Measurements from ENCODE around the gene IL6ST.

Gene IL6ST

GRCh38 chr5:55921617-55922016 is 73.1 kb downstream of the IL6ST start:
- Mint-ChIP-seq H3K4me1 (peaks cover 12% of the 10 kb centered on the region), H3K4me3 (no peak overlapping the region), H3K27ac (ENCODE audit: low read depth) (no peak overlapping the region), H3K9me3 (no peaks in the 10 kb centered on the region), H3K36me3 (ENCODE audit: insufficient read depth) (peaks cover 2% of the 10 kb centered on the region), H3K27me3 (peaks cover 7% of the 10 kb centered on the region)
- DNase-seq (ENCODE audit: low spot score in 2 of 2): no peak
- no peak for ATAC-seq (replicated peaks; ENCODE audit: extremely low read depth, poor library complexity, severe bottlenecking)

- H3K4me1 Mint-ChIP-seq: peaks cover 12% of the 10 kb centered on the region
- no peak overlapping the region for H3K4me3 Mint-ChIP-seq
- H3K27ac Mint-ChIP-seq (ENCODE audit: low read depth): no peak overlapping the region
- H3K36me3 Mint-ChIP-seq (ENCODE audit: insufficient read depth): peaks cover 2% of the 10 kb centered on the region
- H3K27me3 Mint-ChIP-seq: peaks cover 7% of the 10 kb centered on the region
- DNase-seq (ENCODE audit: low spot score in 2 of 2) (no peak), ATAC-seq (replicated peaks; ENCODE audit: extremely low read depth, poor library complexity, severe bottlenecking) (no peak)
- no peaks in the 10 kb centered on the region for H3K9me3 Mint-ChIP-seq
These were observed 74.0 kb downstream of the IL6ST start for GRCh38 chr5:55920784-55921183.

GRCh38 chr5:55919625-55920024 is 75.1 kb downstream of the IL6ST start:
- Mint-ChIP-seq H3K27ac (ENCODE audit: low read depth) (no peak overlapping the region), H3K4me1 (peaks cover 12% of the 10 kb centered on the region), H3K9me3 (no peaks in the 10 kb centered on the region), H3K36me3 (ENCODE audit: insufficient read depth) (peaks cover 4% of the 10 kb centered on the region), H3K27me3 (peaks cover 7% of the 10 kb centered on the region), H3K4me3 (no peak overlapping the region)
- ATAC-seq (replicated peaks; ENCODE audit: extremely low read depth, poor library complexity, severe bottlenecking) (no peak), DNase-seq (ENCODE audit: low spot score in 2 of 2) (no peak)

GRCh38 chr5:55918087-55919035 is 76.4 kb downstream of the IL6ST start:
- ATAC-seq (replicated peaks; ENCODE audit: extremely low read depth, poor library complexity, severe bottlenecking) (no peak), DNase-seq (ENCODE audit: low spot score in 2 of 2) (no peak)
- H3K4me3 Mint-ChIP-seq: no peak overlapping the region
- no peaks in the 10 kb centered on the region for H3K9me3 Mint-ChIP-seq
- no peak overlapping the region for H3K27ac Mint-ChIP-seq (ENCODE audit: low read depth)
- H3K36me3 Mint-ChIP-seq (ENCODE audit: insufficient read depth): peaks cover 4% of the 10 kb centered on the region
- H3K4me1 Mint-ChIP-seq: peaks cover 4% of the 10 kb centered on the region
- H3K27me3 Mint-ChIP-seq: no peaks in the 10 kb centered on the region

- no peak overlapping the region for H3K4me3 Mint-ChIP-seq
- H3K27ac Mint-ChIP-seq (ENCODE audit: low read depth): no peak overlapping the region
- DNase-seq (ENCODE audit: low spot score in 2 of 2) (no peak), ATAC-seq (replicated peaks; ENCODE audit: extremely low read depth, poor library complexity, severe bottlenecking) (no peak)
- H3K36me3 Mint-ChIP-seq (ENCODE audit: insufficient read depth): peaks cover 2% of the 10 kb centered on the region
- H3K4me1 Mint-ChIP-seq: no peaks in the 10 kb centered on the region
- H3K27me3 Mint-ChIP-seq: no peaks in the 10 kb centered on the region
- no peaks in the 10 kb centered on the region for H3K9me3 Mint-ChIP-seq
These were observed 77.2 kb downstream of the IL6ST start for GRCh38 chr5:55917402-55918086.

- no peak overlapping the region for H3K4me3 Mint-ChIP-seq
- no peaks in the 10 kb centered on the region for H3K27me3 Mint-ChIP-seq
- H3K4me1 Mint-ChIP-seq: no peaks in the 10 kb centered on the region
- H3K27ac Mint-ChIP-seq (ENCODE audit: low read depth): no peak overlapping the region
- H3K9me3 Mint-ChIP-seq: no peaks in the 10 kb centered on the region
- peaks cover 2% of the 10 kb centered on the region for H3K36me3 Mint-ChIP-seq (ENCODE audit: insufficient read depth)
- DNase-seq (ENCODE audit: low spot score in 2 of 2) (no peak), ATAC-seq (replicated peaks; ENCODE audit: extremely low read depth, poor library complexity, severe bottlenecking) (no peak)
These were observed 77.8 kb downstream of the IL6ST start for GRCh38 chr5:55916986-55917385.

GRCh38 chr5:55915783-55916182 is 79.0 kb downstream of the IL6ST start:
- ATAC-seq (replicated peaks; ENCODE audit: extremely low read depth, poor library complexity, severe bottlenecking) (no peak), DNase-seq (ENCODE audit: low spot score in 2 of 2) (no peak)
- Mint-ChIP-seq H3K27ac (ENCODE audit: low read depth) (no peak overlapping the region), H3K4me3 (no peak overlapping the region), H3K27me3 (no peaks in the 10 kb centered on the region), H3K36me3 (ENCODE audit: insufficient read depth) (peaks cover 2% of the 10 kb centered on the region), H3K9me3 (no peaks in the 10 kb centered on the region), H3K4me1 (no peaks in the 10 kb centered on the region)

GRCh38 chr5:55914971-55915370 is 79.8 kb downstream of the IL6ST start:
- Mint-ChIP-seq H3K4me1 (no peaks in the 10 kb centered on the region), H3K4me3 (no peak overlapping the region), H3K9me3 (no peaks in the 10 kb centered on the region), H3K36me3 (ENCODE audit: insufficient read depth) (peaks cover 2% of the 10 kb centered on the region), H3K27ac (ENCODE audit: low read depth) (no peak overlapping the region), H3K27me3 (no peaks in the 10 kb centered on the region)
- no peak for DNase-seq (ENCODE audit: low spot score in 2 of 2)
- ATAC-seq (replicated peaks; ENCODE audit: extremely low read depth, poor library complexity, severe bottlenecking): no peak

GRCh38 chr5:55913466-55914413 is 81.0 kb downstream of the IL6ST start:
- H3K4me1 Mint-ChIP-seq: no peaks in the 10 kb centered on the region
- no peaks in the 10 kb centered on the region for H3K9me3 Mint-ChIP-seq
- DNase-seq (ENCODE audit: low spot score in 2 of 2): no peak
- no peaks in the 10 kb centered on the region for H3K27me3 Mint-ChIP-seq
- H3K27ac Mint-ChIP-seq (ENCODE audit: low read depth): no peak overlapping the region
- H3K4me3 Mint-ChIP-seq: no peak overlapping the region
- no peak for ATAC-seq (replicated peaks; ENCODE audit: extremely low read depth, poor library complexity, severe bottlenecking)
- H3K36me3 Mint-ChIP-seq (ENCODE audit: insufficient read depth): peaks cover 2% of the 10 kb centered on the region

- H3K4me3 Mint-ChIP-seq: no peak overlapping the region
- H3K36me3 Mint-ChIP-seq (ENCODE audit: insufficient read depth): peaks cover 2% of the 10 kb centered on the region
These were observed 82.7 kb downstream of the IL6ST start for GRCh38 chr5:55911784-55912653.

GRCh38 chr5:55908804-55909203 is 86.0 kb downstream of the IL6ST start:
- Mint-ChIP-seq H3K27me3 (no peaks in the 10 kb centered on the region), H3K4me1 (peaks cover 7% of the 10 kb centered on the region), H3K27ac (ENCODE audit: low read depth) (no peak overlapping the region), H3K9me3 (no peaks in the 10 kb centered on the region), H3K36me3 (ENCODE audit: insufficient read depth) (no peaks in the 10 kb centered on the region), H3K4me3 (no peak overlapping the region)
- DNase-seq (ENCODE audit: low spot score in 2 of 2) (no peak), ATAC-seq (replicated peaks; ENCODE audit: extremely low read depth, poor library complexity, severe bottlenecking) (no peak)

More at GRCh38 chr5:55911784-55912653, 82.7 kb downstream of the IL6ST start:
- no peak for ATAC-seq (replicated peaks; ENCODE audit: extremely low read depth, poor library complexity, severe bottlenecking)
- Mint-ChIP-seq H3K9me3 (no peaks in the 10 kb centered on the region), H3K4me1 (no peaks in the 10 kb centered on the region), H3K27ac (ENCODE audit: low read depth) (no peak overlapping the region), H3K27me3 (no peaks in the 10 kb centered on the region)
- no peak for DNase-seq (ENCODE audit: low spot score in 2 of 2)
